Measurements from ENCODE around the gene PRPF40B. TPM values are rescaled to one million over a fixed set of nuclear protein-coding genes. Genes with fewer than 3 reads are reported as not detected.

The PRPF40B gene
- total RNA-seq, 2 experiments from 2014 or later, result 4.7 to 6.5 TPM

DNA sequence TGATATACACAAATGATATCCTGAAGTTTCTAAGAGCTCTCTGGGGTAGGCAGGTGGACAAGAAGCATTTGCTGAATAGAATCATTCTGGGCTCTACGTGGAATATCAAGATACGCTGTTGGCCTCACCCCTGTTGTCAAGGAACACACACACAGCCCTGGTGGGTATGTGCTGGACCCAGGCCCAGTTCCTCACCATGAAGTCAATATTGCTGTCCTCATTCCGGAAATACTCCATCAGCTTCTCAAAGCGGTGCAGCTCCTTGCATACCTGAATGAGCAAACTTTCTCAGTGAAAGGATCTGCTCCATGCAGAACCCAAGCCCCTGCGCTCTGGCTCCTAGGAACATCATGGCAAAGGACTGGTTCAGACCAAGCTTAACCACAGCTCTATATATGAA, 31.4 kb downstream of the PRPF40B start:
- Histone ChIP-seq H3K27ac (ENCODE audit: low read depth in 1 of 2, low read length in 2 of 2) (no peak overlapping the region), H3K36me3 (ENCODE audit: insufficient read depth, low read length) (peaks cover 80% of the 10 kb centered on the region), H3K4me1 (ENCODE audit: insufficient read depth, low read length) (peaks cover 31% of the 10 kb centered on the region), H3K9me3 (ENCODE audit: control insufficient read depth in 1 of 2, insufficient read depth in 1 of 2, low read length in 2 of 2) (no peaks in the 10 kb centered on the region), H3K4me3 (ENCODE audit: low read length) (no peak overlapping the region), H3K27me3 (ENCODE audit: control insufficient read depth in 1 of 2, insufficient read depth in 2 of 2, low read length in 2 of 2) (no peaks in the 10 kb centered on the region)
- ChIA-PET POLR2A (interaction anchor here (0.9 to 2.2 kb wide), 2 partner anchors 9 to 87 kb away, joined by 3 to 6 read pairs; partner anchors contain the start of gene TMBIM6), CTCF (interaction anchor here (0.9 to 1.2 kb wide), 3 partner anchors 15 to 48 kb away, joined by 3 read pairs; no protein-coding TSS in a partner anchor)
- Mint-ChIP-seq H3K4me3 (no peak overlapping the region), H3K27ac (peak overlapping the region; percentile 82), H3K4me1 (ENCODE audit: low read depth) (peaks cover 45% of the 10 kb centered on the region), H3K9me3 (no peaks in the 10 kb centered on the region), H3K36me3 (ENCODE audit: low read depth) (peaks cover 98% of the 10 kb centered on the region), H3K27me3 (no peaks in the 10 kb centered on the region)
- intact Hi-C loops (cut with DNase I, micrococcal nuclease), result no loop called here
- no peak for TF ChIP-seq CTCF (IDR thresholded peaks at IDR 0.05)
- DNase-seq (no peak), ATAC-seq (ENCODE audit: poor library complexity) (no peak)

DNA sequence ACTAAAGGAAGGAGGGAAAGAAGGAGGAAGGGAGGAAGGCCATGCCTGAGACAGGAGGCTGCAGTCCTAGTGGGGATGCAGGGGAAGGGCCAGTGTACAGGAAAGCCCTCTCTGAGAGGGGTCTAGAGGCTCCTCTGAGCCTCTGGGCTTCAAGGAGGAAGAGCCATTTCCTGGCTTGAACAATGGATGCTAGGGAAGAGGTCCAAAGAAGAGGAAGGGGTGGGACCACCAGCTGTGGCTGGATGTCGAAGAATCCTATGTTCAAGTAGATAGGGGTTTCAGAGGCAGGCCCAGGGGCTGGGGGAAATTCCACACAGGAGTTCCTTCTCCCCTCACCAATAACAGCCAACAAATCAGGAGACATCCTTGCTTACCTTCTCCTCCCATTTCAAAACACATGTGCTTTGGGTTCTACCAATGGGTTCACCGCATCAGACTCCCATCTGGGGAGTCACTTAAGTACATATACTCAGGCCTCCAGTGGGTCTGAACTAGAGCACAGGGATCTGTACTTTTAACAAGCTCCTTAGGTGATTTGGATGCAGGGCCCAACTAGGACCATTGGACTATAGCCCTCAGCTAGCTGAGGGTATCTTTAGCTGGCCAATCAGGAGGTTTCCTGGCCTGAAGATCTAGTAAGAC, 32.4 kb downstream of the PRPF40B start:
- H3K36me3 ChIP-seq (ENCODE audit: insufficient read depth, low read length), result peaks cover 75% of the 10 kb centered on the region
- DNase-seq, result no peak
- Mint-ChIP-seq H3K4me3 (no peak overlapping the region), H3K4me1 (ENCODE audit: low read depth) (peaks cover 50% of the 10 kb centered on the region), H3K36me3 (ENCODE audit: low read depth) (peaks cover 98% of the 10 kb centered on the region), H3K9me3 (no peaks in the 10 kb centered on the region), H3K27me3 (no peaks in the 10 kb centered on the region), H3K27ac (peak overlapping the region; percentile 82)
- ATAC-seq (ENCODE audit: poor library complexity), result no peak
- H3K4me3 ChIP-seq (ENCODE audit: low read length), result no peak overlapping the region
- no peak overlapping the region for H3K27ac ChIP-seq (ENCODE audit: low read depth in 1 of 2, low read length in 2 of 2)
- ChIA-PET CTCF (interaction anchor here (1.4 kb wide), 1 partner anchor 11 kb away, joined by 5 read pairs; no protein-coding TSS in a partner anchor), POLR2A (interaction anchor here (0.7 to 1.5 kb wide), 4 partner anchors 20 to 86 kb away, joined by 3 to 6 read pairs (median 4); partner anchors contain the start of gene TMBIM6)
- peaks cover 36% of the 10 kb centered on the region for H3K4me1 ChIP-seq (ENCODE audit: insufficient read depth, low read length)
- H3K9me3 ChIP-seq (ENCODE audit: control insufficient read depth in 1 of 2, insufficient read depth in 1 of 2, low read length in 2 of 2), result no peaks in the 10 kb centered on the region
- intact Hi-C loops (cut with DNase I, micrococcal nuclease), result no loop called here
- no peaks in the 10 kb centered on the region for H3K27me3 ChIP-seq (ENCODE audit: control insufficient read depth in 1 of 2, insufficient read depth in 2 of 2, low read length in 2 of 2)
- no peak for TF ChIP-seq CTCF (IDR thresholded peaks at IDR 0.05)

DNA sequence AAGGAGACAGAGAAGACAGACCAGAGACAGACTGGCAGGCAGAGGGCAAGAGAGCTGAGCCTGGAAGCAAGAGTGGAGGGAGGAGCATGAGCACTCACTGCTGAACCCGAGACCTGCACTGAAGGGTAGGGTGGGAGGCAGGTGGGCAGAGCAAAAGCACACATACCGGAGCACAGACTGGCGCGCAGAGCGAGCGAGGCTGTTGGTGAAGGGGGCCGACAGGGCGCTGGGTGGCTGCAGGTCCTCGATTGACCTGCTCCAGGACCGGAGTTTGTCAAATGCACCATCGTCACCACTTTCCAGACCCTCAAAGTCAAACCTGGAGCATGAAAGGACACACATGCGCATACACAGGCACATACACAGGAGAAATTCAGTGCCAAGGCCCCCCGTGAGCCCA, 34.9 kb downstream of the PRPF40B start:
- DNase-seq (no peak), ATAC-seq (ENCODE audit: poor library complexity) (no peak)
- CTCF ChIA-PET, result no interaction called here
- no peaks in the 10 kb centered on the region for H3K9me3 Mint-ChIP-seq
- Histone ChIP-seq H3K4me1 (ENCODE audit: insufficient read depth, low read length) (peaks cover 61% of the 10 kb centered on the region), H3K9me3 (ENCODE audit: control insufficient read depth in 1 of 2, insufficient read depth in 1 of 2, low read length in 2 of 2) (no peaks in the 10 kb centered on the region), H3K27me3 (ENCODE audit: control insufficient read depth in 1 of 2, insufficient read depth in 2 of 2, low read length in 2 of 2) (no peaks in the 10 kb centered on the region), H3K4me3 (ENCODE audit: low read length) (no peak overlapping the region), H3K36me3 (ENCODE audit: insufficient read depth, low read length) (peaks cover 55% of the 10 kb centered on the region), H3K27ac (ENCODE audit: low read depth in 1 of 2, low read length in 2 of 2) (no peak overlapping the region)
- POLR2A ChIA-PET, result interaction anchor here (1.3 kb wide), 1 partner anchor 45 kb away, joined by 3 read pairs; no protein-coding TSS in a partner anchor
- H3K36me3 Mint-ChIP-seq (ENCODE audit: low read depth), result peaks cover 96% of the 10 kb centered on the region
- H3K4me1 Mint-ChIP-seq (ENCODE audit: low read depth), result peaks cover 72% of the 10 kb centered on the region
- peak overlapping the region; percentile 82 for H3K27ac Mint-ChIP-seq
- no peaks in the 10 kb centered on the region for H3K27me3 Mint-ChIP-seq
- no peak for TF ChIP-seq CTCF (IDR thresholded peaks at IDR 0.05)
- no peak overlapping the region for H3K4me3 Mint-ChIP-seq
- intact Hi-C loops (cut with DNase I, micrococcal nuclease), result no loop called here
